ENCODE measurements around the gene HOXB8.

HOXB8 gene

DNA sequence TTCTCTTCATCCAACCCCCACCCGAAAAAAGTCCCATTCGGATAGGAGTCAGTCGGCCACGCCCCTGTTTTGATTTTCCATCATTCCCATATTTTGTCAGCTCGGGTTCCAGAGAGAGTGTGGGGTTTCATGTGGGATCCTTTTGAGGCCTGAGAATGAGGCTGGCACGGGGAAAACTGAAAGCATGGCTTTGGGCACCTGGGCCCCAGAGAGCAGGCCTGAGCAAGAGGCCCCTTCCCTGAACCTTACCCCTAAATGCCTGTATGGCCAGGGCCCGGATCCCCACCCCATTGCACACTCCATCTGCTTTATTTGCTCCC lies 32.4 kb downstream of the HOXB8 start:
- DNase-seq = no peak

DNA sequence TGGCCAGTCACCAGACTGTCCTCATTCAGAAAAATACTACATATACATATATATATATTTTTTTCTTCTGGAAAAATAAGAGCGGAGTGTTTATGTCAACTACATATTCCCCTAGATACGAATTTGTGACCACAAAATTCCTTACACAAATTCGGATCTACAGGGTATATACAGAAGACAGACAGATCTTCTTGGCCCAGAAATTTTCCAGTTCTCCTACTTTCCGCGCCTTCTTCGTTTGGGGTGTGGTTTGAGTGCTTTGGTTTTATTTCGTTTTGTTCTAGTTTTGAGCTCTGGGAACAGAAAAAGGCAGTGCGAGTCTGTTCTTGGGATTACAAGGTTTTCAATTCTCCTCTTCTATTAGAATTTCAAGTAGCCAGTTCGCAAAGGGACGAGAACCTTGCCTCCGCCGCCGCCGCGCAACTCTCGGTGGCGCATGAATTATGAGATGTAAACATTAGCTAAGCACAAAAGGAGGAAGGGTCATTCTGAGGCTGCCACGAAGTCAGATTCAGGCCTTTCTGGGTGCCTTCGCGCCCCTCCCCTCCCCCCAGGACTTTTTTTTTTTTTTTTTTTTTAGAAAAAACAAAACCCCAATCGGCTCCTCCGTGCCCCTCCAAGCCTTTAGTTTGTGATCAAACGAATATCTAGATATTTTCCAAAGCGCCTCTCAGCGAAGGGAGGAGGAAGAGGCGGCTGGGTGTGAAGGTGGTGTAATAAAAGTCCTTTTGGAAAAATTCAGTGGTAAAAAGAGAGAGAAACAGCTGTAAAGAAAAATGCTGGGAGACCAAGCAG lies 35.1 kb downstream of the HOXB8 start:
- DNase-seq = no peak

DNA sequence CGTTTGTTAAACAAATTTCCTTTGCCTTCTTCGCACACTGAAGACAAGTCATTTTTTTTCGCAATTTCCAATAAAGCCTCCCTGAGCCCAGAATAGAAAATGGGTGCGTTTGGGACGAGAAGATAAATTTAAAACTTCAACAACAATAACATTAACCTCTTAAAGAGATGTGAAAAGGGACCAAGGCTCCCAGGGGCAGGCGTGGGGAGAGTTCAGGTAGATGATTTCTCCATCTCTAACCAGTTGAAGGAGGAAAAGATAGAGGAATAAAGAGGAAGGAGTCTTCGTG lies 35.7 kb downstream of the HOXB8 start:
- DNase-seq = no peak

GRCh38 chr17:48578616-48579470 lies 36.2 kb downstream of the HOXB8 start:
- no peak for DNase-seq

DNA sequence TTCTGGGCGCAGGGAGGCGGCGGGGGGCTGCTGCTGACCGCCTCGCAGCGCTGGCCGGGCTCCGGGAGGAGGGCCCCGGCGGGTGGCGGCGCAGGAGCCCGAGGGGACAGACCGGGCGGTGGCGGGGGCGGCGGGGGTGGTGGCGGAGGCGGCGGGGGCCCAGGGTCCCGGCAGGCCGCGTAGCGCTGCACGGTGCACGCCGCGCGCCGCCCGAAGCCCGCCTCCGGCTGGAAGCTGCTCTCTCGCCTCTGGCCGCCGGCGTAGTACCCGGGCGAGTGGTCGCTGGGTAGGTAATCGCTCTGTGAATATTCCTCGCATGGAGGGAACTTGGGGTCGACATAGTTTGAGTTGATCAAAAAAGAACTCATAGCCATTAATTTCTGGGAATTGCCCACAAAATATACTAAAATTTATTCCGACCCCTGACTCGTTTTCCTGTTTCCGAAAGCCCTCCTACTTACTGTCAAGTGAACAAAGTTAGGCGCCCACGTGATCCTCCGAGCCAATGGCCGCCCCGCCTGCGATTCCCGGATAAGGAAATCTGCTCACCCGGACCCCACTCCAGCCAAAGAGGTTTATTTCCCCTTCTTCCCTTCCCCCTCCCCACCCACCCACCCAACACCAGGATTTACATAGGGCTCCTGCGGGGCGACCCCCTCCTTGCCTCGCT lies 37.0 kb downstream of the HOXB8 start, which contains the start of gene HOXB4:
Gene HOXB4 (minus strand): TSS at position 405 of the 670 bp plus-strand sequence. CDS start 31 bp downstream, at position 374.
- DNase-seq = no peak

GRCh38 chr17:48577330-48577945 lies 37.7 kb downstream of the HOXB8 start:
- no peak for DNase-seq

GRCh38 chr17:48576479-48577309 lies 38.4 kb downstream of the HOXB8 start:
- DNase-seq = no peak

DNA sequence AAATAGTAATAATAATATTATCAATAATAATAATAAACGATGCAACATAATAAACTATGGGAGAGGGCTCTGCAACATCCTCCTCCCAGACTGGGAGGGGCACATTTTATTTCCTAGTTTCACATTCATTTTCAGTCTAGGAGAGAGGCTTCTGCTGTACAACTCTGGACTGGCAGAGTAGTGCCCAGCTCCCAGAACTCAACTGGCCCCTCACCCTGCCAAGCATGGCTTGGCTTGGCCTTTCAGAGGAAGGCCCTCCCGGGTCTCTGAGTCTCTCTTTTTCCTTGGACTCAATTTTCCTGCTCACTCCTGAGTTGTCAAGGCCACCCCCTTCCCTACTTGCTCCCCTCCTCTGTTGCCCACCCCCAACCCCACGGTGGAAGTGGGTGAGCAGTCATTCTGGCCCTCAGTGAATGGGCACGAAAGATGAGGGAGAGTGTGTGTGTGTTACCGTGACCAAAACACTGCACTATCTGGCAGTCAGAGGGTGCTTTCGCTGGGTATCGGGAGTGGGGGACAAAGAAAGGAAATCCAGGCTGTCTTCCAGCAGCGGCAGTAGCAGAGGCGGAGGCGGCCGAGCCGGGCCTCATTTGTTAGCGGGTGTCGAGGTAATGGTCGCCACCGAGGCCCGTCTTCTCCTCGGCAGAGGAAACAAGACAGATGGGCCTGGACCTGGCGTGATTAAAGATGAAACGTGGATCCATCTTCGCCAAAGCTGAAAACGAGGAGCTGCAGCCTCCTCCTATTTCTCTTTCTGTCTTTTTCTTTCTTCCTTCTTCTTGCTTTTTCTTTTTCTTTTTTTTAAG lies 39.2 kb downstream of the HOXB8 start:
- no peak for DNase-seq

DNA sequence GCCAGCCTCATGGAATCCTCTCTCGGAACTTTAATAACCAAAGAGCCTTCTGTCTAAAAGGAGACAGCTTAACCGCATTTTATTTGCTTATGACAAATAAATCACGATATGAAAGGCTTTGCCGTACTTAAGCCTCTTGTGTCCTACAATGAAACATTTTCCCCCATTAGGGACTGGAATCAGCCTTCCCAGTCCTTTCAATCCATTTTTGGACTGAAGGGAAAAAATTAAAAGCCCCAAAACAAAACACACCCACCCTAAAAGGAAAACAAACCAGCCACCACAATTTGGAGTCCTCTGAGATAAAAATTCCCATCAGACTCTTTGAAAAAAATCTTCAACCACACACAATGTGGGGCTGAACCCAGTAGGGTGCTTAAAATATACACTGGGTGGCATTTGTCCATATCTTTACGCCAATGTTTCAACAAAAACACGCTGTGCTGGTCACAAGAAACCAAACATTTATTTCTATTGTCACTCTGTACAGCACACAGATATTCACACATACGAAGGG lies 40.0 kb downstream of the HOXB8 start:
- DNase-seq = no peak

DNA sequence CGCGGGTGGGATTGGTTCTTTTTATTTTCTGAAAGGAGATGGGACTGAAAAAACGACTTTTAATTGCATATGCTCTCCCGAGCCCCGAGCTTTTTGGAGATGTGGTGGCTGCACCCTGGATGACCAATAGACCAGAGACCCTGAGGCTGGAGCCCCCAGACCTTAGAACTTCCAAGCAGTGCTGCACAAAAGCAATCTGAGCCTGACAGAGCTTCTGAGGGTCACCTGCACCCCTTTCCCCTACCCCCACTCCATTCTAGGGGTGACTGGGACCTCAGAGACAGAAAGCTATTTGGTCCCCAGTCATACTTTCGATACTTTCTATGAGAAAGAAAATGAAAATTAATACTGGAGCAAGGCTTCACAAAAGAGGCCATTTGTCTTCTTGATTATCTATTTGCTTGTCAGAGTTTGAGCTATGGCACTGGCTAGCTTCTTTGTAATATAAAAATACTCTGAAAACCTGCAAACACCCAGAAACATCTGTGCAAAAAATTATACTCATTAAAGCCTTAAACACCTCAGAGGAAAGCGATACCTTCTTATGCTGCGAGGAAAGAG lies 40.5 kb downstream of the HOXB8 start:
- DNase-seq = no peak

DNA sequence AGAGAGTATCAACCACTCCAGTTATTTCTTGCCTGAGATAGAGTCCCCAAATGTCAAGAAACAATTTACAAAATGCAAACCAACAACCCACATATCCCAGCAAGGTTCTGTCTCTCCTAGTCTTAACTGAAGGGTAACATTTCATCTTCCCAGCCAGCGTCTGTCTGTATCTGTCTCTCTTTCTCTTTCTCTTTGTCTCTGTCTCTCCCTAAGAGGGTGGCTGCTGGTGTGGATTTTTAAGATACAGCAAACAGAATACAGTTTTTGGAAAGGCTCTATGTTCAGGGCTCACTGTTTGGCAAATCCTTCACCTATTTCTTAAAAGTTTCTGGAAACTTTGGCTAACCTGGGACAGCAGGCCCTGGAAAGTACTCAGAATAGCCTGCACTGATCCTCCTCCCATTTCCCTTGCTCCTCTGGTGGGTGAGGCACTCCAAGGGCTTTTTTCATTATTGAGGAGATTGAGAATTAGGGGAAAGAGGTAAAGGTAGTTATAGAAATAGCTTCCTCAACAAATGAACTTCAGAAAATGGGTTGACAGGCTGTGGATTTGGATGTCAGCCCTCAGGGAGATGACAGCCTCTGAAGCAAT lies 43.2 kb downstream of the HOXB8 start:
- DNase-seq = no peak

GRCh38 chr17:48571024-48571818 lies 43.9 kb downstream of the HOXB8 start:
- DNase-seq = no peak

GRCh38 chr17:48570325-48571023 lies 44.6 kb downstream of the HOXB8 start:
- no peak for DNase-seq

DNA sequence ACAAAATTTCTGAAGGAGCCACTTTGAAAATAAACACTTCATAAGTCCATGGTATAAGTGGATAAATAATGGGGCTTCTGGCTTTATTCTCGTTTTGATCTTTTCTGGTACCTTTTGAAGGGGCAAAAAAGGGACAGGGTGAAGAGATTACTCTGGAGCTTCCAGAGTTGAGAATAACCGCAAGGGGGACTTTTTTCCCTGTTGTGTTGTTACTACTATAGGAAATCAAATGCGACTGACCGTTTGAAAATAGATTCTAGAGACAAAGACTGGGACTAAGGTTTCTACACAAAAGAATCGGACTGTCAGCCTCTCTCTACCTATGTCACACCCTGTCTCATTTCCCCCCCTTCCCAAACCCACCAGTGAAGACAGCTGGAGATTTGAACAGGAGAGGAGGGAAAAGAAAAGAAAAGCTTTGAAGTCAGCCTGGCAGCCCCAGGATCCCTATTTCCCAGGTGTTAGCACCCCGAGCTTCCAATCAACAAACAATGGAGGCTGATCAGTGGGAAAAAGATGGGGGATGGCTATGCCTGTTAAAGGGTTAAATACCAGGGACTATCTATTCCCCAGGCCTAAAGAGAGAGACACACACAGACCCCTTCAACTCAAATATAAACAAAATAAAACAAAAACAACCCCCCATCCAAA lies 45.3 kb downstream of the HOXB8 start:
- DNase-seq = no peak

DNA sequence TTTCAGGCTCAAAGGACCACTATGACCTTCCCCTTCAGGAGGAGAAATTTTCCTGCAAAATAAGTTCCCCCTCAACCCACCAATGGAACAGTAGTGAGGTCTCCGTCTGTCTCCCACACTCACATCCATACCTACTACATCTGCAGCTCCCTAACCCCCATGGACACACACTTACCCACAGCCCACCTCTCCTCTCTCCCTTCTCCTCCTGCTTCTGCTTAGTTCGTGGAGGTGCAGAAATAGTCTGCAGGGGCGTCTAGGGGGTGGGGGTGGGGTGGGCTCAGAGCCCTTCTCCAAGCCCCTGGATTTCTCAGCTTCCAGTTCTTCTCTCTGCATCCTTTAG lies 45.9 kb downstream of the HOXB8 start:
- DNase-seq = no peak

DNA sequence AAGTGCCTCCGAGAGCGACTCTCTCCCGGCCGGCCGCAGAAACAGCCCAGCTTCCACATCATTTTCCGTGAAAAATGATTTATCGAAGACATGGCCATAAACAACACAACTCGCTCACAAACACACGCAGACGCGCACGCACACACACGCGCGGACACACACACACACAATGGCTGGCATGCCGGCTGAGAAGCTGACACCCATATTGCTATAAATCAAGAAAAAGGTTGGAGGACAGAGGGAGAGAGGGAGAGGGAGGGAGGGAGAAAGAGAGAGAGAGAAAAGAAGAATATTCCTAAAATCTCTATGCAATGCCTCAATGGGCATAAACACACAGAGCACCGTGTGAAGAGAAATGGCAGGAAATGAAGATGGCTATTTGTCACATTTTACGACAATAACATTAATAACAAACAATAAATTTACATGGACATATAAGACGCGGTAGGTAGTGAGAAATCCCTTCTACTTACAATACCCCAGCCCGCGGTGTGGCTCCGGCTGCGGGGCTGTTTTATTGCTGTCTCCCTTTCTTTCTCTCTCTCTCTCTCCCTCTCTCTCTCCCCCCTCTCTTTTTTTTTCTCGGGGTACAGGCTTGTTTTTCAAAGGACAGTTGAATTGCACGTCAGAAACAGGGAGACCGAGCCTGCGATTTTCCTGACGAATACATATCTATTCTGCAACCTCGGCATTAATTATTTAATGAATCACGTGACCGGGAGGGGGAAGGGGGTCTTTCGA lies 46.4 kb downstream of the HOXB8 start:
- DNase-seq = no peak

GRCh38 chr17:48567646-48568354 lies 47.3 kb downstream of the HOXB8 start:
- no peak for DNase-seq
